ENCODE results near the gene ATP5F1B.

- TF ChIP-seq CTCF (IDR thresholded peaks at IDR 0.05; ENCODE audit: borderline replicate concordance, extremely low read depth, low read length, poor library complexity, severe bottlenecking) (no peak), EZH2 (IDR thresholded peaks at IDR 0.05; ENCODE audit: borderline replicate concordance, low read depth, low read length, severe bottlenecking) (no peak)
These were observed 49.0 kb downstream of the ATP5F1B start for GRCh38 chr12:56596815-56597214.
